ENCODE results near the gene PARD6G. TPM values are rescaled to one million over a fixed set of nuclear protein-coding genes. Genes with fewer than 3 reads are reported as not detected.

Gene PARD6G
- total and polyA plus RNA-seq, 2 of the 13 experiments (the other 11 are each of a cell fraction or from before 2014, with no cell fraction given), result 3.6 to 7.4 TPM

GRCh38 chr18:80201739-80202138 lies 45.6 kb downstream of the PARD6G start (continued):
- TF ChIP-seq THAP7 (CRISPR knock-in tag; IDR thresholded peaks at IDR 0.05) (no peak), ZFP91 (CRISPR knock-in tag; IDR thresholded peaks at IDR 0.05; ENCODE audit: borderline replicate concordance) (no peak), GATAD2A (CRISPR knock-in tag; IDR thresholded peaks at IDR 0.05) (no peak)

- POLR2A ChIA-PET, result interaction anchor here (0.9 kb wide), 1 partner anchor 57 kb away, joined by 4 read pairs; no protein-coding TSS in a partner anchor
- Histone ChIP-seq H3K36me3 (replicated peaks in 1 of 2; ENCODE audit: control insufficient read depth in 1 of 2, insufficient read depth in 2 of 2, low read length in 2 of 2) (no peaks in the 10 kb centered on the region), H3K4me1 (ENCODE audit: insufficient read depth, low read length) (peaks cover 15% of the 10 kb centered on the region), H4K20me1 (ENCODE audit: insufficient read depth, low read length) (no peaks in the 10 kb centered on the region), H3K27me3 (ENCODE audit: control insufficient read depth in 1 of 2, insufficient read depth in 2 of 2, low read length in 2 of 2) (no peaks in the 10 kb centered on the region), H3K9me3 (ENCODE audit: low read length) (no peaks in the 10 kb centered on the region), H3K4me2 (ENCODE audit: low read depth, low read length) (no peak overlapping the region), H2AFZ (ENCODE audit: low read length) (no peak overlapping the region), H3K79me2 (ENCODE audit: insufficient read depth, low read length) (no peaks in the 10 kb centered on the region), H3K9ac (ENCODE audit: insufficient read depth, low read depth, low read length) (no peak overlapping the region), H3K4me3 (replicated peaks in 1 of 3; ENCODE audit: insufficient read depth in 1 of 3, low read depth in 2 of 3, low read length in 3 of 3) (no peak overlapping the region), H3K27ac (ENCODE audit: extremely low read length, insufficient read depth, low read length) (no peak overlapping the region)
- CTCF ChIA-PET (ENCODE audit: low intra/inter-chr PET ratio, low total read pairs), result interaction anchor here (1.9 to 2.0 kb wide), 2 partner anchors 30 to 56 kb away, joined by 8 to 19 read pairs; no protein-coding TSS in a partner anchor
- in situ Hi-C loops (cut with HindIII; ENCODE audit: extremely low pct_ligation_motif_present, low pct_unique_long_range_greater_than_20kb) (no loop called here), intact Hi-C loops (cut with micrococcal nuclease; ENCODE audit: unreplicated experiment) (loop anchor here (1.0 kb wide), 2 partner anchors 44 to 46 kb away; partner anchors contain the start of gene PARD6G)
- ATAC-seq (no peak; the same call in 2 of the 3 replicates), DNase-seq (ENCODE audit: low spot score) (no peak), FAIRE-seq (no peak)
- WGBS (ENCODE audit: low lambda C conversion rate), result 82% methylated on average over 11 of the region's 17 CpGs
- BruUV-seq (replicated peaks), result no TSS peak
- TF ChIP-seq MYC (CRISPR knock-in tag; IDR thresholded peaks at IDR 0.05; ENCODE audit: borderline replicate concordance), result no peak
- TF ChIP-seq ZNF615 (CRISPR knock-in tag; IDR thresholded peaks at IDR 0.05; ENCODE audit: borderline replicate concordance), result no peak
- TF ChIP-seq PBX2 (CRISPR knock-in tag; IDR thresholded peaks at IDR 0.05), result no peak
- no peak for TF ChIP-seq BRF2 (CRISPR knock-in tag; IDR thresholded peaks at IDR 0.05)
- no peak for TF ChIP-seq DMAP1 (CRISPR knock-in tag; IDR thresholded peaks at IDR 0.05)
- TF ChIP-seq ZFP1 (CRISPR knock-in tag; IDR thresholded peaks at IDR 0.05), result no peak
- TF ChIP-seq ZNF713 (CRISPR knock-in tag; IDR thresholded peaks at IDR 0.05), result no peak
- no peak for TF ChIP-seq CSRNP2 (CRISPR knock-in tag; conservative IDR thresholded peaks at IDR 0.05; ENCODE audit: low read depth)
- TF ChIP-seq HNF1B (CRISPR knock-in tag; IDR thresholded peaks at IDR 0.05), result no peak
- TF ChIP-seq TOPORS (CRISPR knock-in tag; IDR thresholded peaks at IDR 0.05), result no peak
Measured at GRCh38 chr18:80200932-80201672, 46.2 kb downstream of the PARD6G start.

All from HepG2 (cell line).